Measurements from ENCODE around the gene TSACC.

- TF ChIP-seq POLR2A (IDR thresholded peaks at IDR 0.05): no peak
- TF ChIP-seq CTCF (IDR thresholded peaks at IDR 0.05): no peak
Observed at GRCh38 chr1:156308078-156308477, 30.2 kb upstream of the TSACC start.
